Neuronal stem cell (in vitro differentiated cells): ENCODE data around the gene ISOC2.

Experiments used
- DNase-seq: peaks from one replicate; pipeline ENCODE4 v3.0.0-alpha.2; 2013; ENCODE audit warnings: low spot score
- H2AFZ ChIP-seq: one replicate; pipeline ENCODE4 v1.6.1; 2013; ENCODE audit warnings: mild to moderate bottlenecking, low read length, inconsistent platforms
- H2AK5ac ChIP-seq: 2 replicates; pipeline ENCODE4 v1.6.1; 2013; ENCODE audit warnings: low read depth, mild to moderate bottlenecking, inconsistent platforms, low read length, moderate library complexity, mixed read lengths
- H2BK120ac ChIP-seq: 2 replicates; pipeline ENCODE4 v1.6.1; 2013; ENCODE audit warnings: low read depth, mild to moderate bottlenecking, inconsistent platforms, low read length, moderate library complexity, mixed read lengths
- H2BK12ac ChIP-seq: one replicate; pipeline ENCODE4 v1.6.1; 2013; ENCODE audit warnings: low read length, inconsistent platforms
- H2BK15ac ChIP-seq: 2 replicates; pipeline ENCODE4 v1.6.1; 2013; ENCODE audit warnings: mild to moderate bottlenecking, low read length, inconsistent platforms, mixed read lengths
- H2BK5ac ChIP-seq: one replicate; pipeline ENCODE4 v1.6.1; 2013; ENCODE audit warnings: inconsistent platforms, mild to moderate bottlenecking, low read length, moderate library complexity
- H3K14ac ChIP-seq: one replicate; pipeline ENCODE4 v1.6.1; 2013; ENCODE audit warnings: low read length, inconsistent platforms
- H3K18ac ChIP-seq: 2 replicates; pipeline ENCODE4 v1.6.1; 2013; ENCODE audit warnings: low read length, inconsistent platforms
- H3K23ac ChIP-seq: 2 replicates; pipeline ENCODE4 v1.6.1; 2013; ENCODE audit warnings: low read depth, mild to moderate bottlenecking, mixed read lengths, low read length, inconsistent platforms; ENCODE audit not compliant: poor library complexity
- H3K27ac ChIP-seq: replicated peaks from 3 replicates; pipeline ENCODE4 v1.5.1; 2013; ENCODE audit warnings: low read length, inconsistent platforms
- H3K27me3 ChIP-seq, 3 experiments: 2 replicates each; pipeline ENCODE4 v1.6.1; 2013; ENCODE audit warnings: low read length in 3 of 3, mild to moderate bottlenecking in 2 of 3, inconsistent platforms in 1 of 3, low read depth in 1 of 3, mixed read lengths in 1 of 3, moderate library complexity in 1 of 3; ENCODE audit not compliant: control insufficient read depth in 3 of 3, insufficient read depth in 3 of 3
- H3K36me3 ChIP-seq, 2 donors: replicated peaks in 1 of 2; 2 replicates each; pipeline ENCODE4 v1.6.1; 2013; ENCODE audit warnings: low read length in 2 of 2; ENCODE audit not compliant: control insufficient read depth in 2 of 2, insufficient read depth in 2 of 2
- H3K4ac ChIP-seq: 2 replicates; pipeline ENCODE4 v1.6.1; 2013; ENCODE audit warnings: inconsistent platforms, mild to moderate bottlenecking, low read length, moderate library complexity
- H3K4me1 ChIP-seq, 2 donors: 1 replicate in 1 of 2; 2 replicates in 1 of 2; pipeline ENCODE4 v1.6.1; 2013; ENCODE audit warnings: low read length in 2 of 2, low read depth in 1 of 2; ENCODE audit not compliant: control insufficient read depth in 2 of 2, insufficient read depth in 1 of 2
- H3K4me2 ChIP-seq: one replicate; pipeline ENCODE4 v1.6.1; 2013; ENCODE audit warnings: mild to moderate bottlenecking, low read length, inconsistent platforms; ENCODE audit not compliant: insufficient read depth, poor library complexity, severe bottlenecking
- H3K4me3 ChIP-seq, 2 donors: 2 replicates each; pipeline ENCODE4 v1.5.1; 2013; ENCODE audit warnings: low read length in 2 of 2, mild to moderate bottlenecking in 2 of 2, inconsistent platforms in 1 of 2, moderate library complexity in 1 of 2
- H3K79me1 ChIP-seq: one replicate; pipeline ENCODE4 v1.6.1; 2013; ENCODE audit warnings: low read depth, mild to moderate bottlenecking, inconsistent platforms, low read length, moderate library complexity
- H3K9ac ChIP-seq: one replicate; pipeline ENCODE4 v1.6.1; 2013; ENCODE audit warnings: mild to moderate bottlenecking, low read depth, low read length, inconsistent platforms; ENCODE audit not compliant: poor library complexity
- H3K9me3 ChIP-seq, 2 donors: replicated peaks in 1 of 2; 2 replicates each; pipeline versions ENCODE3 to v1.6.1; 2013; ENCODE audit warnings: low read length in 2 of 2, mild to moderate bottlenecking in 2 of 2, inconsistent platforms in 1 of 2, low read depth in 1 of 2, mixed read lengths in 1 of 2, moderate library complexity in 1 of 2; ENCODE audit not compliant: control insufficient read depth in 2 of 2, insufficient read depth in 1 of 2
- H4K8ac ChIP-seq: one replicate; pipeline ENCODE4 v1.6.1; 2013; ENCODE audit warnings: low read depth, mild to moderate bottlenecking, inconsistent platforms, low read length, moderate library complexity
- H4K91ac ChIP-seq: one replicate; pipeline ENCODE4 v1.6.1; 2013; ENCODE audit warnings: low read length, low read depth, mild to moderate bottlenecking, inconsistent platforms; ENCODE audit not compliant: poor library complexity
- WGBS, 2 donors: extraction: QIAGEN DNeasy Blood & Tissue Kit; methylation state at CpG; one replicate each; pipeline ENCODE4 v1.1.7; 2013; ENCODE audit warnings: missing lambda C conversion rate in 2 of 2, mixed read lengths in 1 of 2; ENCODE audit not compliant: insufficient read length in 2 of 2, insufficient replicate concordance in 1 of 2; ENCODE audit errors: extremely low coverage in 2 of 2; 5-methylcytosine and 5-hydroxymethylcytosine counted together

The ISOC2 gene

DNA sequence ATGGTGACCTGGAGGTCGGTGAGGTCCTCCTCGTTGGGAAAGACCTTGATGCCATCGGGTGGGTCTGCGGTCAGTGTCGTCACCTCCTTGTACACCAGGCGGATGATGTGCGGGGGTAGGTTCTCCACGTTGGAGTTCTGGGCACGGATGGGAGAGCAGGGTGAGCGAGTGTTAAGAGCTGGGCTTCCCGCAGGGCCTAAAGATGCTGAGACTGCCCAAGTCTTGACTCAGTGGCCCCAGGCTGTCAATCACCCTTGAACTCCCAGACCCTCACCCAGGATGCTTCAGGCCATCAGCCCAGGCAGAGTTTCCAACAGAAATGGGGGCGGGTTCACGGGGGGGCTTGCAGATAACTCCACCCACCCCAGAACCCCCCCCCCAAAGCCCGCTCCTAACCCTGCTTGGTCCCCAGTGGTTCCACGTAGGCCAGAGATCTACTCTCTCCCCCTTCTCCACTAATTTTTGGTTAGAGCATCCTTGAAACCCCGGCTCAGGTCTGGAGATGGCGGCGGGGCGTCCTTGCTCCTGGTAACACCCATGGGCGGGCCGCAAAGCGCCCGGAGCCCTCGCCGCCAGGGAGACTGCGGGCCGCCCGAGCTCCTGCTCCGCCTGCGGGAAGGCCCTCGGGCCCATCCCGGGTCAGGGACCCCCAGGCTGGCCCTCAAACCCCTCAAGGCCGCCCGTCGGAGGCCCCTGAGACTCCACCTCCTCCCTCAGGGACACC is 54.5 kb downstream of the ISOC2 start:
- H3K18ac ChIP-seq, result peak overlapping the region; percentile 92
- H2AFZ ChIP-seq, result no peak overlapping the region
- DNase-seq, result no peak

DNA sequence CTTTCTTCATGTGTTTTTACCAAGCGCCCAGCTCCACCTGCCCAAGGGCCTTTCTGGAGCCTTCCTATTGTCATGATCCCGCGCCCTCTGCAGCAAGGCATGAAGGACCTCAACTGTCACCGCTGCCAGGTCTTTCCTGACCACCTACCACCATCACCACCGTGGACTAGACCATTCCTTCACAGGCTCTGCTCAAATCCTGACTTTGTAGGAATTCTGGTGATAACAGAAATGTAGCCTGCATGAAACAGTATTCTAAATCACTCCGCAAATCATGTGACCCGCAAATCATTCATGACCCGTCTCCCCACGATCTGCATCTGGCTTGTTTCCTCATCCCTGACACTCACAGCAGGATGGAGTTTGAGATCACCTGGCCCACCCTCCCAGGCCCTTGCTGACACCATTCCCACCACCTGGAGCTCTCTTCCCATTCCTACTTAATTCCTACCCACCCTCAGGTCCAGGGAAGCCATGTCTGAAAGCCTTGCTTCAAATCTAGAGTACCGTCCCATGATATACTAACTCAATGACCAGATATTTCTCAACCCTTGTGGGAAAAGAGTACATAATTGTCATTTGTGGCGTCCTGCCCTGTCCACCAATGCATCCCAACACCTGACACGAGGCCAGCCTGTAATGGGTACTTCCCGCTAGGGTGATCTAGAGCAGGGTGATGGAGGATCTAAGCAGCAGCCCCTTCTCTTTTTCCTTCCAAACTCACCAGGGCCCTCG is 55.2 kb downstream of the ISOC2 start:
- H2AFZ ChIP-seq, result no peak overlapping the region
- peaks cover 15% of the 10 kb centered on the region for H3K79me1 ChIP-seq
- H3K23ac ChIP-seq, result no peak overlapping the region
- H2BK5ac ChIP-seq, result peak overlapping the region; percentile 63
- no peak overlapping the region for H3K18ac ChIP-seq
- H3K4ac ChIP-seq, result no peak overlapping the region
- H3K4me3 ChIP-seq, result peak overlapping the region; percentile 76 to 98
- H2BK15ac ChIP-seq, result no peak overlapping the region
- H3K36me3 ChIP-seq, result peaks cover 42 to 52% of the 10 kb centered on the region in 2 donors
- H3K9me3 ChIP-seq, result peaks cover 5 to 19% of the 10 kb centered on the region in 2 donors
- no peak overlapping the region for H2AK5ac ChIP-seq
- peak overlapping the region; percentile 79 for H3K9ac ChIP-seq
- H2BK12ac ChIP-seq, result no peak overlapping the region
- peak overlapping the region; percentile 86 for H3K4me2 ChIP-seq
- no peak overlapping the region for H4K8ac ChIP-seq
- H3K14ac ChIP-seq, result no peak overlapping the region
- peaks cover 19 to 20% of the 10 kb centered on the region in 2 donors for H3K4me1 ChIP-seq
- H3K27me3 ChIP-seq, result no peaks in the 10 kb centered on the region
- no peak overlapping the region for H4K91ac ChIP-seq
- H3K27ac ChIP-seq, result no peak overlapping the region
- H2BK120ac ChIP-seq, result no peak overlapping the region
- WGBS, 2 donors, result no CpG with 5 or more reads among the region's 14 CpGs
- DNase-seq, result no peak

More for the DNA sequence above, 54.5 kb downstream of the ISOC2 start:
- H3K4ac ChIP-seq, result no peak overlapping the region
- peaks cover 5 to 19% of the 10 kb centered on the region in 2 donors for H3K9me3 ChIP-seq
- no peak overlapping the region for H4K91ac ChIP-seq
- H3K79me1 ChIP-seq, result peaks cover 15% of the 10 kb centered on the region
- H3K14ac ChIP-seq, result no peak overlapping the region
- H3K27ac ChIP-seq, result peak overlapping the region; percentile 98
- peaks cover 19 to 20% of the 10 kb centered on the region in 2 donors for H3K4me1 ChIP-seq
- no peak overlapping the region for H2BK120ac ChIP-seq
- peak overlapping the region; percentile 88 for H2BK5ac ChIP-seq
- WGBS, 2 donors, result no CpG with 5 or more reads among the region's 35 CpGs
- H4K8ac ChIP-seq, result no peak overlapping the region
- H3K9ac ChIP-seq, result peak overlapping the region; percentile 94
- peak overlapping the region; percentile 86 for H3K4me2 ChIP-seq
- H3K23ac ChIP-seq, result peak overlapping the region; percentile 98
- peak overlapping the region; percentile 76 to 98 for H3K4me3 ChIP-seq
- no peak overlapping the region for H2BK12ac ChIP-seq
- peak overlapping the region; percentile 74 for H2AK5ac ChIP-seq
- H2BK15ac ChIP-seq, result no peak overlapping the region
- H3K36me3 ChIP-seq, result peaks cover 38 to 46% of the 10 kb centered on the region in 2 donors
- H3K27me3 ChIP-seq, result no peaks in the 10 kb centered on the region

DNA sequence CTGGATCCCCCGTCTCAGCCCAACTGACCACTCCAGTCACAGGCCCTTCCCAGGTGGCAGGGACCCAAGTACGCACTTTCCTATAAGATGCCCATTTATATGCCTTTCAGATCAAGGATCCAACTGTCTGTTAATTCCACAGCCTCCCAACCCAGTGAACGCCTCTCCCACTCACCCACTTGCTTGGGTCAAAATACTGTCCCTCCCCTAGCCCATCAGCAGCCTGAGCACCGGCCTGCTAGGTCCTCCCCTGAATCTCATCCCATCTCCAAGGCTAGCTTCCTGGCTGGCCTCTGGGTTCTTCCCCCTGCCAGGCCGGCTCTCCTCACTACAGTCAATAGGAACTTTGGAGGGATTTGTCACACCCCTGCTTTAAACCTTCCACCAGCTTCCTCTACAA is 55.8 kb downstream of the ISOC2 start:
- Histone ChIP-seq H2AK5ac (no peak overlapping the region), H3K4ac (no peak overlapping the region), H3K14ac (no peak overlapping the region), H3K23ac (peak overlapping the region; percentile 23), H2BK12ac (no peak overlapping the region), H2BK15ac (no peak overlapping the region), H3K79me1 (peaks cover 15% of the 10 kb centered on the region), H3K9ac (peak overlapping the region; percentile 79), H4K8ac (no peak overlapping the region), H3K27me3 (no peaks in the 10 kb centered on the region), H2BK5ac (peak overlapping the region; percentile 63), H2AFZ (no peak overlapping the region), H3K4me1 (peaks cover 19 to 20% of the 10 kb centered on the region in 2 donors), H3K4me3 (peak overlapping the region; percentile 42 to 76), H3K36me3 (peaks cover 46 to 57% of the 10 kb centered on the region in 2 donors), H2BK120ac (peak overlapping the region; percentile 61), H3K4me2 (peak overlapping the region; percentile 86), H4K91ac (no peak overlapping the region), H3K18ac (no peak overlapping the region), H3K9me3 (peaks cover 5 to 17% of the 10 kb centered on the region in 2 donors), H3K27ac (no peak overlapping the region)
- WGBS, 2 donors, result no CpG with 5 or more reads among the region's 5 CpGs
- no peak for DNase-seq
